Neural cell (in vitro differentiated cells): Measurements from ENCODE around the gene PACS1.

Experiments used
- POLR2AphosphoS5 ChIP-seq: IDR thresholded peaks from 2 replicates; pipeline ENCODE4 v1.6.1; 2012
- SMC3 ChIP-seq: fragments of 450-650 bp; conservative IDR thresholded peaks from 2 replicates; pipeline ENCODE4 v1.6.1; 2014; ENCODE audit warnings: antibody characterized with exemption, mild to moderate bottlenecking, moderate library complexity; ENCODE audit not compliant: poor library complexity
- TAF1 ChIP-seq: IDR thresholded peaks from 2 replicates; pipeline ENCODE4 v1.6.1; 2012; ENCODE audit warnings: low read depth
- TF ChIP-seq, protein P1 (sequence below): IDR thresholded peaks from 2 replicates; pipeline ENCODE4 v1.6.1; 2012; ENCODE audit warnings: borderline replicate concordance
- TF ChIP-seq, protein P2 (sequence below): fragments of 450-650 bp; IDR thresholded peaks from 2 replicates; pipeline ENCODE4 v1.5.1; 2014; ENCODE audit warnings: antibody characterized with exemption, mild to moderate bottlenecking, moderate library complexity; ENCODE audit not compliant: poor library complexity, severe bottlenecking

DNA sequence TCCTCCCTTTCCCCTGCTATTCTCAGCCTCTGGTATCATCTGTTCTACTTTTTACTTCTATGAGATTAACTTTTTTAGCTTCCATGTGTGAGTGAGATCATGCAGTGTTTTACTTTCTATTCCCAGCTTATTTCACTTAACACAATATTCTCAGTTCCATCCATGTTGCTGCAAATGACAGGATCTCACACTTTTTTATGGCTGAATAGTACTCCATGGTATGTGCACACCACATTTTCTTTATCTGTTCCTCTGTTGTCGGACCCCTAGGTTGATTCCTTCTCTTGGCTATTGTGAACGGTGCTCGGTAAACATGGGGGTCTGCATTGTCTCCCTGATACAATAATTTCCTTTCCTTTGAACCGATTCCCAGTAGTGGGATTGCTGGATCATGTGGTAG lies 117.4 kb downstream of the PACS1 start:
- TF ChIP-seq SMC3 (no peak), POLR2AphosphoS5 (no peak), TAF1 (no peak)
- TF ChIP-seq, protein P1, sequence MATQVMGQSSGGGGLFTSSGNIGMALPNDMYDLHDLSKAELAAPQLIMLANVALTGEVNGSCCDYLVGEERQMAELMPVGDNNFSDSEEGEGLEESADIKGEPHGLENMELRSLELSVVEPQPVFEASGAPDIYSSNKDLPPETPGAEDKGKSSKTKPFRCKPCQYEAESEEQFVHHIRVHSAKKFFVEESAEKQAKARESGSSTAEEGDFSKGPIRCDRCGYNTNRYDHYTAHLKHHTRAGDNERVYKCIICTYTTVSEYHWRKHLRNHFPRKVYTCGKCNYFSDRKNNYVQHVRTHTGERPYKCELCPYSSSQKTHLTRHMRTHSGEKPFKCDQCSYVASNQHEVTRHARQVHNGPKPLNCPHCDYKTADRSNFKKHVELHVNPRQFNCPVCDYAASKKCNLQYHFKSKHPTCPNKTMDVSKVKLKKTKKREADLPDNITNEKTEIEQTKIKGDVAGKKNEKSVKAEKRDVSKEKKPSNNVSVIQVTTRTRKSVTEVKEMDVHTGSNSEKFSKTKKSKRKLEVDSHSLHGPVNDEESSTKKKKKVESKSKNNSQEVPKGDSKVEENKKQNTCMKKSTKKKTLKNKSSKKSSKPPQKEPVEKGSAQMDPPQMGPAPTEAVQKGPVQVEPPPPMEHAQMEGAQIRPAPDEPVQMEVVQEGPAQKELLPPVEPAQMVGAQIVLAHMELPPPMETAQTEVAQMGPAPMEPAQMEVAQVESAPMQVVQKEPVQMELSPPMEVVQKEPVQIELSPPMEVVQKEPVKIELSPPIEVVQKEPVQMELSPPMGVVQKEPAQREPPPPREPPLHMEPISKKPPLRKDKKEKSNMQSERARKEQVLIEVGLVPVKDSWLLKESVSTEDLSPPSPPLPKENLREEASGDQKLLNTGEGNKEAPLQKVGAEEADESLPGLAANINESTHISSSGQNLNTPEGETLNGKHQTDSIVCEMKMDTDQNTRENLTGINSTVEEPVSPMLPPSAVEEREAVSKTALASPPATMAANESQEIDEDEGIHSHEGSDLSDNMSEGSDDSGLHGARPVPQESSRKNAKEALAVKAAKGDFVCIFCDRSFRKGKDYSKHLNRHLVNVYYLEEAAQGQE = no peak
- TF ChIP-seq, protein P2, sequence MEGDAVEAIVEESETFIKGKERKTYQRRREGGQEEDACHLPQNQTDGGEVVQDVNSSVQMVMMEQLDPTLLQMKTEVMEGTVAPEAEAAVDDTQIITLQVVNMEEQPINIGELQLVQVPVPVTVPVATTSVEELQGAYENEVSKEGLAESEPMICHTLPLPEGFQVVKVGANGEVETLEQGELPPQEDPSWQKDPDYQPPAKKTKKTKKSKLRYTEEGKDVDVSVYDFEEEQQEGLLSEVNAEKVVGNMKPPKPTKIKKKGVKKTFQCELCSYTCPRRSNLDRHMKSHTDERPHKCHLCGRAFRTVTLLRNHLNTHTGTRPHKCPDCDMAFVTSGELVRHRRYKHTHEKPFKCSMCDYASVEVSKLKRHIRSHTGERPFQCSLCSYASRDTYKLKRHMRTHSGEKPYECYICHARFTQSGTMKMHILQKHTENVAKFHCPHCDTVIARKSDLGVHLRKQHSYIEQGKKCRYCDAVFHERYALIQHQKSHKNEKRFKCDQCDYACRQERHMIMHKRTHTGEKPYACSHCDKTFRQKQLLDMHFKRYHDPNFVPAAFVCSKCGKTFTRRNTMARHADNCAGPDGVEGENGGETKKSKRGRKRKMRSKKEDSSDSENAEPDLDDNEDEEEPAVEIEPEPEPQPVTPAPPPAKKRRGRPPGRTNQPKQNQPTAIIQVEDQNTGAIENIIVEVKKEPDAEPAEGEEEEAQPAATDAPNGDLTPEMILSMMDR = no peak
